T-helper 1 cell (primary cell): ENCODE data around the gene SEC61B.
"Not testable (repeated sequence)": the region's sequence is repeated elsewhere in the genome, so short reads cannot be mapped to it uniquely, and the experiment has no call there.

Experiments used
- DNase-seq, 5 donors: peaks; one replicate each; pipeline ENCODE4 v3.0.0-alpha.2; 2012 to 2020

SEC61B gene

GRCh38 chr9:99192786-99193465 is 29.2 kb upstream of the SEC61B start:
- DNase-seq = no peak

DNA sequence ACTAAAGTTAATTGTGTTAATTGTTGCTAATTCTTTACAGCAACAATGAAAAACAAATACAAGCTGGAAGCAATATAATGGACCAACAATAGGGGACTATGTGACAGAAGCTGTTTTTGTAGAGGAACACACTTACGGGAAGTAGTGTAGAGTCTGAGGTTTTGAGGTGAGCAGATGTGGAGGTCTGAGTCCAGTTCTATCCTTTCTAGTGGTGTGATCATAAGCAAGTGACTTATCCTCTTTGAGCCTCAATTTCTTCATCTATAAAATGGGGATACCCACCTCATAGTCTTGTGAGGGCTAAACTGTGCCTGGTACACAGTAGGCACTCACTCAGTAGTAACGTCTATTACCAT is 28.6 kb upstream of the SEC61B start:
- DNase-seq = no peak

- DNase-seq = not testable (repeated sequence)
These were observed 25.6 kb upstream of the SEC61B start for GRCh38 chr9:99196484-99196883.

DNA sequence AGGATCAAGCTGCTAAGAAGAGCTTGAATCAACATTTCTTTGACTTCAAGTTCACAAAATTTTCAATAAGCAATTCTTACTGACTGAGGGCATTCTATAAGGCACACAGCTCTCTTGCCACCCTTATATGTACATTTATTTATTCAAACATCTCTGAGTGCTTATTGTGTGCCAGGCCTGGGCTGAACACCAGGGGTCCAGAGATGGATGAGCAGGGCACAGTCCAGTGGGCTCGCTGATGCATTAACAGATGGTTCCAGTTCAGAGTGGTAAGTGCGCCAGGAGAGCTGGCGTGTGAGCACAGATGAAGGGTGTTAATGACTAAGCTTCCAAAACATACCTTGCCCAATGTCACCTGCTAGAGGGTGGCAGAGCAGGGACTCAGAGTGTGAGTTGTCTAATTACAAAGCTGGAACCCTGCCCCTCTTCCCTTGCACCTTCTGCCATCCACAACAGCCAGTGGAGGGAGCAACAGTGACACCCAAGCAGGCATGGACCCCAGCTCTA is 24.9 kb upstream of the SEC61B start:
- no peak for DNase-seq

DNA sequence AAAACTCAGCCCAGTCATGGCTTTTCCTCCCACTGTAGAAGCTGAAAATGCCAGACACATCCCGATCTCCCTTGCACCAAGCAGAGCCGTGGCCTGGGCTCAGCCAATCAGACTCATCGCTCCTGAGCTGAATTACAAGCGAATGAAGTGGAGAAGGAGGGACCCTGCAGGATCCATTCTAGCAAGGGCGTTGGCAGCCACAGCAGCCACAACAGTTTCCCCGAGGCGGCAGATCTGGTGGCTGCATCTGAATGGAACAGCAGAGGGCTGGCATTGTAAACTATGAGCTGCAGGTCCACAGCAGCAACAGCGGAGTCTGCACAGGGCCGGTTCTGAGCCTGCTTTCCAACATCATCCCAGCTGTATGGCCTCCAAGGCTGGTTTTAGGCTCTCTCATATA is 24.1 kb upstream of the SEC61B start:
- no peak for DNase-seq

- DNase-seq = no peak
These were observed 22.0 kb upstream of the SEC61B start for GRCh38 chr9:99199938-99200539.

- no peak for DNase-seq
These were observed 20.5 kb upstream of the SEC61B start for GRCh38 chr9:99201603-99202002.

DNA sequence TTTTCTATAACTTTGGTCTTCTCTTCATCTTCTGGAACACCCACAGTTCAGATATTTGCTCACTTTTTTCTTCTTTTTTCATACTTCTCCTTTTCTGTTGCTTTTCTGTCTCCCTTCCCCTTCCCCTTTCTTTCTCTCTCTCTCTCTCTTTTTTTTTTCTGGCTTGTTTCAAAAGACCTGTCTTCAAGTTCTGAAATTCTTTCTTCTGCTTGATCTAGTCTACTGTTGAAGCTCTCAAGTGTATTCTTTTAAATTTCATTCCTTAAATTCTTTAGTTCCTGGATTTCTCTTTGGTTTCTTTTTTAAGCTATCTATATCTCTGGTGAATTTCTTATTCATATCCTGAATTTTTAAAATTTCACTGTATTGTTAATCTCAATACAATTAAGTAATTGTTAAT is 11.5 kb upstream of the SEC61B start:
- DNase-seq = no peak

DNA sequence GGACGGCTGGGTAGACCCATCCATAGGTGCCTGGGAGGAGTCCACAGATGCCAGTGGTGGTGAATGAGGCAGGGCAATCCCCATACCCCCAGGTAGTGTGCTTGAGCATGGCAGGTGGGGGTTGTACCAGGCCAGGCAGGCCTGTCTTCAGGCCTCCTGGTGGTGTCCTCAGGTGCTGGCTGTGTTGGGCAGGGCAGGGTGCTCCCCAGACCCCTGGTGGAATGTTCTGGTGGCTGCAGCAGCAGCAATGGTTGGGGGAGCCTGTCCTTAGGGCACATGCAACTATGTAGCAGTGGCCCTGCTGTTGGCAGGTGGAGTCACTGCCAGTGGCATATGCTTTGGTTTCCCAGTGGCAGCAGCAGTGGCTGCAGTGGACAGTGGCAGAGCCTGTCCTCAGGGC is 10.3 kb upstream of the SEC61B start:
- DNase-seq = no peak

GRCh38 chr9:99213197-99213596 is 8.9 kb upstream of the SEC61B start:
- DNase-seq = no peak

GRCh38 chr9:99216073-99216472 is 6.0 kb upstream of the SEC61B start:
- DNase-seq = no peak

DNA sequence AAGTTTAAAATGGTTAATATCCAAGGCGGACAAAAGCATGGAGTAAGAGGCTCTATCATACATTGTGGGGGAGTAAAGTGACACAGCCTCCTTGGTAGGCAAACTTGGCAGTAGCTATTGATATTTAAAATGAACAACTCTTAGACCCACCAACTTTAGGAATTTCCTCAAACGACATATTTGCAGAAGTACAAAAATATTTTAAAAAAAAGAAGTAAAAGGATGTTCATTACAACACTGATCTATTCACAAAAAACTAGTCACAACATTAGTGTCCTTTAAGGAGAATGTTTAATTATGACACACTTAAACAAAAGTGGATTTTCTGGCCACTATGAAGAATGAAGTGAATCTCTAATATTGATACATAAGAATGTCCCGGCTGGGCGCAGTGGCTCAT is 2.1 kb upstream of the SEC61B start:
- DNase-seq = no peak

DNA sequence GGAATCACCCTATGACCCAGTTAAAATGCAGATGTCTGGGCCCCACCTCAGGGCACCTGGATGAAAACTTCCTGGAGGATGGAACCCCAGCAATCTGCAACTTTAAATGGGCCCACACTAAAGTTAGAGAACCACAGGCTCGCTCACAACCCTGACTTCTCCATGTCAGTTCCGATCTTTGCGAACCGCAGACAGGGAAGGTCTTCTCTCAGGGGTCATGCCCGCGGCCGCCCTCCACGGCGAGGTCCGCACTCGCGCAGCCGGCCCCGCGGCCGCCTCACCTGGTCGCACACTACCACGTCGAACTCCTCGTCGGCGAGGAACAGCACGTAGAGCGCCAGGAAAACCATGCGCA is 839 bp upstream of the SEC61B start:
- no peak for DNase-seq

DNA sequence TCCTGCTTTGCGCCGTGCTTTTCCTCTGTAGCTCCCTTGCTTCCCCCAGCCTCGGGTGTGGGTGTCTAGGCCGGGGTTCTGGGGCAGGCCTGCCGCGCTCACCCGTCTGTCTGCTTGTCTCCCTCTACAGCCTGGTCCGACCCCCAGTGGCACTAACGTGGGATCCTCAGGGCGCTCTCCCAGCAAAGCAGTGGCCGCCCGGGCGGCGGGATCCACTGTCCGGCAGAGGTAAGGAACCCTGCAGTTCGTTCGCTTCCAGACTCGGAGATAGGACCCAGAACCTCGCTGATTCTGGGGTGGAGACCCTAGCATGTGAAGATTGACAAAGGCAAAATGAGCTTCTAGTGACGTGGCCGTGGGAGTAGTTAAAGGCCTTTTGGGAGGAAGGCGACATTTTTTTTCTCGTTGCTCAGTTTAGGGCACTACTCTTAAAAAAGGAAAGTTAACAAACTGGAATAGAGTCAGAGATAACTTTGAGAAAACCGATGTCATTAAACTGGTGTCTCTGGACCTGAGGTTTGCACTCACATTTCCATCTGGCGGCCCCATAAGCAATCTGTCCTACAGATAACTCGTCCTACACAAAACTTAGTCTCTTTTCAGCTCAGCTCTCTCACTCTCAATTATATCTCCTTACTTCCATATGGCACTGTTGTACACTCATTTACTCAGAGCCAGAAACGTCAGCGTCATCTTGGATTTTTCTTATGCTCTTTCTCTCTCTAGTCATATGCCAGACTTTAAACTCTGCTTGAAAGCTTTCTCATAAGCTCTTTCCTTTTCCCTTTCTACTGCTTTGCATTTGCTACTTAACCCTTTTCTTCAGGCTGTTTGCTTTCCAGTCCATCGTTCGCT is 561 bp downstream of the SEC61B start:
- no peak for DNase-seq

- no peak for DNase-seq
These were observed 2.4 kb downstream of the SEC61B start for GRCh38 chr9:99224445-99224844.

- no peak for DNase-seq
These were observed 4.0 kb downstream of the SEC61B start for GRCh38 chr9:99226054-99226453.

DNA sequence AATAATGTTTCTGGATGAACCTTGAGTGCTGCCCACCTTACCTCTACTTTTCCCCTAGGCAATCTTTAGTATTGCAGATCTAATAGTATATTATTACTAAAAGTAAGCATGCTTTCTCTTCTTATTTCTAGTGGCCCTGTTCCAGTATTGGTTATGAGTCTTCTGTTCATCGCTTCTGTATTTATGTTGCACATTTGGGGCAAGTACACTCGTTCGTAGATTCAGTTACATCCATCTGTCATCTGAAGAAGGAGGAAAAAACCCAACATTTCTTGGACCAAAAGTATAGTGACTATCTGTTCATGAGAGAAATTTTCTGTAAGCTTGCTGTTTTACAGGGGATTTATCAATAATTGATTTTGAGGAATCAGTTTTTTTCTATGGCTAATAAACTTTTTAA is 8.1 kb downstream of the SEC61B start:
- no peak for DNase-seq

- peak in 1 of 5 donors; percentile 17 for DNase-seq
These were observed 9.6 kb downstream of the SEC61B start for GRCh38 chr9:99231711-99232110.

DNA sequence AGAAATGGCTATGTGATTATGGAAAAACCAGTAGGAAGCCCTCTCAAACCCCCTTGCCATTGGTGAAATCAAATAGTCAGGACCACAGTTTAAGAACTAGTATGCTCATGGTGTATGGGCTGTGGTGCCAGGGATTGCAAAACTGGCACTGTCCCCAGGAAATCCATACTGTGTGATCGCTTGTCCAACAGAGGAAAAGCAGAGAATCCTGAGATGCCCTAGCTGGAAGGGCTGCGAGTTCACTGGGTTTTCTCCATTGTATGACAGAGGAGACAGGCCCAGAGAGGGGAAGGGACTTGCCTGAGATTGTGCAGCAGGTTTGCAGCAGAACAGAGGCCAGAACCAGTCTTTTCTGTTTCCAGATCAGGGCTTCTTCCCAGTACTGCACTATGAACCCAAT is 12.5 kb downstream of the SEC61B start:
- no peak for DNase-seq

GRCh38 chr9:99235069-99235468 is 13.0 kb downstream of the SEC61B start:
- no peak for DNase-seq

DNA sequence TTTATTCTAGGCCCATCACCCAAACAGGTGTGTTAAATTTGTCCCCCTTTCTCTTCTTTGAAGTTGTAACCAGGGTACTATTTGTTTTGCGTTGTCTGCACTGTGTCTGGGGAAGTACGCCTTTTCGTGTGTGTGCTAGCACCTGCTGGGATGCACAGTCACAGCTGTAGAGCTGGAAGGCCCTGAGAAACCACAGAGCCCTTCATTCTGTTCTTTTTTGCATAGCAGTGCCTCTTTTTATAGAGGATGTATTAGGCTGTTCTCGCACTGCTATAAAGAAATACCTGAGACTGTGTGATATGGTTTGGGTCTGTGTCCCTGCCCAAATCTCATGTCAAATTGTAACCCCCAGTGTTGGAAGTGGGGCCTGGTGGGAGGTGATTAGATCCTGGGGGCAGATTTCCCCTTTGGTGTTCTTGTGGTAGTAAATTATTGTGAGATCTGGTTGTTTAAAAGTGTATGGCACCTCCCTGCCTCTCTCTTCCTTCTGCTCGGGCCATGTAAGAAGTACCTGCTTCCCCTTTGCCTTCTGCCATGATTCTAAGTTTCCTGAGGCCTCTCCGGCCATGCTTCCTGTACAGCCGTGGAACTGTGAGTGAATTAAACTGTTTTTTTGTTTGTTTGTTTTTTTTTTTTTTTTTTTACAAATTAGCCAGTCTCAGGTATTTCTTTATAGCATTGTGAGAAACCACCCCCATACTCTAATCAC is 14.0 kb downstream of the SEC61B start:
- DNase-seq = peak in 1 of 5 donors; percentile 51

DNA sequence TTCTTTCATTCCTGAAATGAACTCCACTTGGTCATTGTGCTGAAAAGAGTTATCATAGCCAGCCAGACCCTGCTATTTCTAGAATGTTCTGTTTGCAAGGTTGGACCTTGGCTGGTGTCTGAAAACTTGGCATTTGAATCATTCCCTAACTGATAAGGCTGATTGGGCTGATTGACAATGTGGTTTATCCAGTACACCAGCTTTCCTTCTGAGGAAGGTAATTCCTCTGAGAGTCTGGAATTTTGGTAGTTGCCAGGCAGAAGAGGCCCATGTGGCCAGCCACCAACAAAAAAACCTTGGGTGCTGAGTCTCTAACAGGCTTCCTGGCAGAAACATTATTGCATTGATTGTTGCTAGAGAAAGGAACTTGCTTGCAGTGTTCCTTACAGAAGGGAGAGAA is 15.3 kb downstream of the SEC61B start:
- DNase-seq = no peak

GRCh38 chr9:99237849-99238248 is 15.8 kb downstream of the SEC61B start:
- DNase-seq = not testable (repeated sequence)
